ENCODE data around the gene BRSK2.

BRSK2 gene

DNA sequence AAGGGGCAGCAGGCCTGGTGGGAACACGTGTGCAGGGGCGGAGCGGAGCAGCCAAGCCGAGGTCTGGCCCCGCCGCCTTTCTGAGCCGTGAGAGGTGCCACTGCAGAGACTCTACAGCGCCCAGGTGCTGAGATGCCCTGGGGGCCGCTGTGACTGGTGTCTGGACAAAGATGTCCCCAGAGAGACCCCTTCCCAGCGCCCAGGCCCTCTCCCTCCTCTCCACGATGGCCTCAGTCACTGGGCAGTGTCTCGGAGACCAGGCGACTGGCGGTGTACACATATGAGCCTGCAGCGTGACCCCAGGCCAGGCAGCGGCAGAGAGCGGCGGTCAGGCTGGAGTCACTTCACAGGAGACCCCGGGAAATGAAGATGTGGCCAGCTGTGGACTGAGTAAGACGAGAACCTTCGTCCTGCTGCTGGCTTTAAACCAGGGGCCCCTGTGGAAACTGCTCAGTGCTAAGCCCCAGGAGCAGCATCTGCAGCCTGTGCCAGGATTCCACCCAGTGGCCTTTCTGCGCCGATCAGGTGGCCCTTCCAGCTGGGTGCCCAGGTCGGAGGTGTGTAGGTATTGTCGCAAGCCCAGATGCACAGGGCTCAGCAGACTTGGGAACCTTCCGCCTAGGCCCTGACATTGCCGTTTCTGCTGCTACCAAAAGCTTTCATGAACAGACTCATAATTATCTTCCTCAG is 62.2 kb downstream of the BRSK2 start:
- Histone ChIP-seq H3K9me2 (replicated peaks; ENCODE audit: insufficient read depth, low read length) (no peaks in the 10 kb centered on the region), H3K4me1 (ENCODE audit: low read length) (no peaks in the 10 kb centered on the region), H3K27me3 (replicated peaks; ENCODE audit: insufficient read depth, low read length) (peaks cover 65% of the 10 kb centered on the region), H3K79me2 (ENCODE audit: low read length) (no peaks in the 10 kb centered on the region), H3K27ac (ENCODE audit: low read length) (no peak overlapping the region), H3K9ac (ENCODE audit: low read length) (no peak overlapping the region), H3K4me2 (ENCODE audit: low read depth, low read length) (no peak overlapping the region), H3F3A (ENCODE audit: insufficient read depth, low read length) (no peaks in the 10 kb centered on the region), H3K4me3 (ENCODE audit: low read length) (no peak overlapping the region), H2AFZ (ENCODE audit: low read length) (no peak overlapping the region), H4K20me1 (ENCODE audit: insufficient read depth, low read length) (no peaks in the 10 kb centered on the region), H3K36me3 (replicated peaks; ENCODE audit: insufficient read depth, low read length) (no peaks in the 10 kb centered on the region), H3K9me3 (replicated peaks; ENCODE audit: insufficient read depth, low read length) (no peaks in the 10 kb centered on the region)
- TF ChIP-seq EZH2phosphoT487 (IDR thresholded peaks at IDR 0.05; ENCODE audit: low read length) (no peak), EZH2 (optimal IDR thresholded peaks at IDR 0.05; ENCODE audit: low read depth, low read length) (no peak), CTCF (IDR thresholded peaks at IDR 0.05; ENCODE audit: low read length) (no peak)
- no peak for DNase-seq

DNA sequence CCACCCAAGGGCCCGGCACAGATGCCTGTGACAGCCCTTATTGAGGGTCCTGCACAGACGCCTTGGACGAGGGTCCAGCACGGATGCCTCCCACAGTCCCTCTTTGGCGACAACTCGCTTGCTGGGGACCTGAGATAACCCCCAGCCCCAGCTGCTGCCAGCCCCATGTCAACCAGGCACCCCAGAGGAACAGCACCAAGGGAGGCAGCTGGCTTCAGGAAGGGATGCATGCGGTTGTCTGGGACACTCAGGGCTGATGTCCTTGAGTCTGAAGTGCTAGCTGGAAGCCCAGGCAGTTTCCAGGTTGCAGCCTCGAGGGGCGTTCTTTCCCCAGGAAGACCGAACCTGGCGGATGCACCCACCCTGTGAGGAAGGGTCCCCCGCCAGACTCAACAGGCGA is 63.0 kb downstream of the BRSK2 start:
- H3F3A ChIP-seq (ENCODE audit: insufficient read depth, low read length), result no peaks in the 10 kb centered on the region
- no peaks in the 10 kb centered on the region for H3K36me3 ChIP-seq (replicated peaks; ENCODE audit: insufficient read depth, low read length)
- H3K4me2 ChIP-seq (ENCODE audit: low read depth, low read length), result no peak overlapping the region
- H3K9me3 ChIP-seq (replicated peaks; ENCODE audit: insufficient read depth, low read length), result no peaks in the 10 kb centered on the region
- H2AFZ ChIP-seq (ENCODE audit: low read length), result no peak overlapping the region
- no peak overlapping the region for H3K4me3 ChIP-seq (ENCODE audit: low read length)
- no peaks in the 10 kb centered on the region for H3K4me1 ChIP-seq (ENCODE audit: low read length)
- no peak for TF ChIP-seq CTCF (IDR thresholded peaks at IDR 0.05; ENCODE audit: low read length)
- no peak for TF ChIP-seq EZH2 (optimal IDR thresholded peaks at IDR 0.05; ENCODE audit: low read depth, low read length)
- TF ChIP-seq EZH2phosphoT487 (IDR thresholded peaks at IDR 0.05; ENCODE audit: low read length), result no peak
- DNase-seq, result no peak
- no peak overlapping the region for H3K9ac ChIP-seq (ENCODE audit: low read length)
- H3K9me2 ChIP-seq (replicated peaks; ENCODE audit: insufficient read depth, low read length), result no peaks in the 10 kb centered on the region
- H4K20me1 ChIP-seq (ENCODE audit: insufficient read depth, low read length), result no peaks in the 10 kb centered on the region
- no peaks in the 10 kb centered on the region for H3K79me2 ChIP-seq (ENCODE audit: low read length)
- peaks cover 58% of the 10 kb centered on the region for H3K27me3 ChIP-seq (replicated peaks; ENCODE audit: insufficient read depth, low read length)
- no peak overlapping the region for H3K27ac ChIP-seq (ENCODE audit: low read length)

GRCh38 chr11:1453611-1454034 is 63.9 kb downstream of the BRSK2 start:
- Histone ChIP-seq H3K36me3 (replicated peaks; ENCODE audit: insufficient read depth, low read length) (no peaks in the 10 kb centered on the region), H3K4me3 (ENCODE audit: low read length) (no peak overlapping the region), H3K79me2 (ENCODE audit: low read length) (no peaks in the 10 kb centered on the region), H3K4me1 (ENCODE audit: low read length) (no peaks in the 10 kb centered on the region), H3K9me2 (replicated peaks; ENCODE audit: insufficient read depth, low read length) (no peaks in the 10 kb centered on the region), H3K27ac (ENCODE audit: low read length) (no peak overlapping the region), H3K9ac (ENCODE audit: low read length) (no peak overlapping the region), H3K9me3 (replicated peaks; ENCODE audit: insufficient read depth, low read length) (no peaks in the 10 kb centered on the region), H3K4me2 (ENCODE audit: low read depth, low read length) (no peak overlapping the region), H3F3A (ENCODE audit: insufficient read depth, low read length) (no peaks in the 10 kb centered on the region), H4K20me1 (ENCODE audit: insufficient read depth, low read length) (no peaks in the 10 kb centered on the region), H3K27me3 (replicated peaks; ENCODE audit: insufficient read depth, low read length) (peaks cover 51% of the 10 kb centered on the region), H2AFZ (ENCODE audit: low read length) (no peak overlapping the region)
- peak; percentile 39 for DNase-seq
- peak; percentile 52 for TF ChIP-seq CTCF (IDR thresholded peaks at IDR 0.05; ENCODE audit: low read length)
- TF ChIP-seq EZH2phosphoT487 (IDR thresholded peaks at IDR 0.05; ENCODE audit: low read length), result no peak
